ENCODE results near the gene PPP1R12A. TPM values are rescaled to one million over a fixed set of nuclear protein-coding genes. Genes with fewer than 3 reads are reported as not detected.

Gene PPP1R12A
- total RNA-seq, 2 donors from 2014 or later, result 64.3 to 70.7 TPM

DNA sequence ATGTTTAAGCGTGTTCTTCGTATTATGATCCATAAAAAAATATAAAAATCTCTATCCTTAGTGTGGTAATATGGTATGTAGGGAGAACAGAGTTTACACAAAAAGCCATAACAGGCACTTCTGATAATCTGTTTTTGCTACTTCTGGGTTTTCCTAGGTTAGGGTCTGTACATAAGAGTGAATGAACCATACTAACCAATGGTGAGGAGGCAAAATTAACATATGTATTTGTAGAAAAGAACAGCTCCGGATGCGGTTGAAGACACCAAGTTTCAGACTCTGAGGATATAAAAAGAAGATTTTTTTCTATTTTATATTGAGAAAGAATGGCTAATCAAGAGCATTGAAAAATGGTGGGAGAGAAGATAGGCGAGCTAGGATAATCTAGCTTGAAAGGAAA is 40.2 kb upstream of the PPP1R12A start:
- no peak overlapping the region for H3K27ac ChIP-seq
- TF ChIP-seq, protein P1, sequence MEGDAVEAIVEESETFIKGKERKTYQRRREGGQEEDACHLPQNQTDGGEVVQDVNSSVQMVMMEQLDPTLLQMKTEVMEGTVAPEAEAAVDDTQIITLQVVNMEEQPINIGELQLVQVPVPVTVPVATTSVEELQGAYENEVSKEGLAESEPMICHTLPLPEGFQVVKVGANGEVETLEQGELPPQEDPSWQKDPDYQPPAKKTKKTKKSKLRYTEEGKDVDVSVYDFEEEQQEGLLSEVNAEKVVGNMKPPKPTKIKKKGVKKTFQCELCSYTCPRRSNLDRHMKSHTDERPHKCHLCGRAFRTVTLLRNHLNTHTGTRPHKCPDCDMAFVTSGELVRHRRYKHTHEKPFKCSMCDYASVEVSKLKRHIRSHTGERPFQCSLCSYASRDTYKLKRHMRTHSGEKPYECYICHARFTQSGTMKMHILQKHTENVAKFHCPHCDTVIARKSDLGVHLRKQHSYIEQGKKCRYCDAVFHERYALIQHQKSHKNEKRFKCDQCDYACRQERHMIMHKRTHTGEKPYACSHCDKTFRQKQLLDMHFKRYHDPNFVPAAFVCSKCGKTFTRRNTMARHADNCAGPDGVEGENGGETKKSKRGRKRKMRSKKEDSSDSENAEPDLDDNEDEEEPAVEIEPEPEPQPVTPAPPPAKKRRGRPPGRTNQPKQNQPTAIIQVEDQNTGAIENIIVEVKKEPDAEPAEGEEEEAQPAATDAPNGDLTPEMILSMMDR (IDR thresholded peaks at IDR 0.05), result no peak
- H3K4me3 ChIP-seq, result no peak overlapping the region
- no peaks in the 10 kb centered on the region for H3K27me3 ChIP-seq
- no peak for DNase-seq (ENCODE audit: low spot score)
- H3K9me3 ChIP-seq, result no peaks in the 10 kb centered on the region
- H3K4me1 ChIP-seq, result no peaks in the 10 kb centered on the region
- no peaks in the 10 kb centered on the region for H3K36me3 ChIP-seq

DNA sequence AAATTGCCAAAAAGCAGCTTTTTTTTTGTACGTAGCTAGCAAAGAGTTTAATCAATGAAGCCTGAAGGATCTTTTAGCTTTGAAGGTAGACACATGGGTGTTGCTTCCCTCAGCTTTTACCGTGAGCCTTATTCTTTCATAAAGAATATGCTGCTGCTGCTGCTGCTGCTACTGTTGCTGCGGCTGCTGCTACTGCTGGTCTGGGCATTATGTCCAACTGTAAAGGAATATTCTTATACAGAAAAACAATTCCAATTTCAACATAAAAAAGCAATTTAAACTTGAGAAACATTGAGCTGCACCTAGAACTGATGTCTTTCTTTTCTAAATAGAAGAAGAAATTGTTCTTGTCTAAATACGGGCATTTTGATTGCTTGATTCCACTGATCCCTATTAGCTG is 38.9 kb upstream of the PPP1R12A start:
- no peak for DNase-seq (ENCODE audit: low spot score)
- no peak overlapping the region for H3K27ac ChIP-seq

DNA sequence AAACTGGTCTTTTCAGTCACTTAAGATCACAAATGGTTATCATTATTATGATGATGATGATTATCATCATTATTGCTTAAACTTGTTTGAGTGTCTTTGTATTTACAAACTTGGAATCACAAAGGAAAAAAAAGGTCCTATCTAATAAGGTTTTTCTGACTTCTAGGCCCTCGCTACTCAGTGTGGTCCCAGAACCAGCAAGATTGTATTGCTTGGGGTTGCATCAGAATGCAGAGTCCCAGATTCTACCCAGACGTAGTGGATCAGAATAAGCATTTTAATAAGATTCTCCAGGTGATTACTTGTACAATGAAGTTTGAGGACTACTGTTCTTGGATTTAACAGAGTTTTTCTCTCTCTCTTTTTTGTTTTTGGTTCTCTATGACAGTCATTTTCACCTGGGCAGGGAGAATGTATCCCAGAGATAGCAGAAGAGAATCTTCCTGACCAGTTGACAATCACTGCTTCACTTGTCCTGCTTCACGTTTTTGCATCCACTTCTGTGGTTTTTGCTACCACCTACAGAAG is 29.3 kb upstream of the PPP1R12A start:
- H3K9me3 ChIP-seq, result no peaks in the 10 kb centered on the region
- H3K27me3 ChIP-seq, result no peaks in the 10 kb centered on the region
- H3K4me1 ChIP-seq, result peaks cover 0 to 6% of the 10 kb centered on the region in 2 donors
- no peak overlapping the region for H3K4me3 ChIP-seq
- TF ChIP-seq, protein P1 (IDR thresholded peaks at IDR 0.05), result no peak
- H3K36me3 ChIP-seq, result no peaks in the 10 kb centered on the region
- no peak overlapping the region for H3K27ac ChIP-seq
- DNase-seq (ENCODE audit: low spot score), result no peak

More for the DNA sequence above, 38.9 kb upstream of the PPP1R12A start:
- TF ChIP-seq, protein P1 (IDR thresholded peaks at IDR 0.05), result no peak
- Histone ChIP-seq H3K4me3 (no peak overlapping the region), H3K9me3 (no peaks in the 10 kb centered on the region), H3K4me1 (no peaks in the 10 kb centered on the region), H3K27me3 (no peaks in the 10 kb centered on the region), H3K36me3 (no peaks in the 10 kb centered on the region)

DNA sequence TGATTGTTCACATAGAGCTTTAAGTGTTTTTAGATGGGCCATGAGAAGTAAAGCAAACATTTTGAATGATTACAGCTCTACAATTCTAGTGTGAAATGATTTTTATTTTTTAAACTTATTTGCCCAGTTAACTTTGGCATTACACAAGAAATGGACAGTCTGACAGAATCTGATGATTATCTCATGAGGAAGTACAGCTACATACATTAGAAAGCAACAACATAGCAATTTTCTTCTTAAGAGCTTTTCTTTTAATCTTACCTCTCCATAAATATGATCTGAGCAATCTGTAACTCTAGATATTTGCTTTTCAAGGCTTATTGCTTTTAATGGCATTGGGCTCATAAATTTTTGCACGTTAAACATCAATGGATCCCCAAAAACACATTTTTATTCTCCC is 26.5 kb upstream of the PPP1R12A start:
- Histone ChIP-seq H3K4me1 (peaks cover 0 to 6% of the 10 kb centered on the region in 2 donors), H3K27ac (no peak overlapping the region), H3K4me3 (no peak overlapping the region), H3K36me3 (no peaks in the 10 kb centered on the region), H3K9me3 (no peaks in the 10 kb centered on the region), H3K27me3 (no peaks in the 10 kb centered on the region)
- DNase-seq (ENCODE audit: low spot score), result no peak
- TF ChIP-seq, protein P1 (IDR thresholded peaks at IDR 0.05), result no peak

DNA sequence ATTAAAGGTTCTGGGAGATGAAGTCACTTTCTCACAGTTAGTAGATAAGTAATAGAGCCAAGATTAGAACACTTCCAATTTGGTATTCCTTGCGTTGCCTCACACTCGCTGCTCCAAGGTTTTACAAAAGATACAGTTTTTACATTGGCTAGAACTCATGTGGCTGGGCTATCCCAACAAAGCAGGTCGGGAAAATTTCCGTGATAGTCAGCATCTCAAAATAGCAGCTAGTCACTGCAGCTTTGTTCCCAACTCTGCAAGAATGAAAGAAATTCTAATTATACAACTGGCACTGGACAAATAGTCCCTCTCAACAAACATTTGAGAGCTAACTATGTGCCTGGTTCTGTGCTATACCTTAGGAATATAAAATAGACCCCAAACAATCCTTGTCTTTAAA is 24.6 kb upstream of the PPP1R12A start:
- TF ChIP-seq, protein P1 (IDR thresholded peaks at IDR 0.05), result no peak
- Histone ChIP-seq H3K27ac (no peak overlapping the region), H3K9me3 (peaks cover 0 to 15% of the 10 kb centered on the region in 2 donors), H3K36me3 (no peaks in the 10 kb centered on the region), H3K27me3 (no peaks in the 10 kb centered on the region), H3K4me3 (no peak overlapping the region), H3K4me1 (peaks cover 0 to 6% of the 10 kb centered on the region in 2 donors)
- no peak for DNase-seq (ENCODE audit: low spot score)

DNA sequence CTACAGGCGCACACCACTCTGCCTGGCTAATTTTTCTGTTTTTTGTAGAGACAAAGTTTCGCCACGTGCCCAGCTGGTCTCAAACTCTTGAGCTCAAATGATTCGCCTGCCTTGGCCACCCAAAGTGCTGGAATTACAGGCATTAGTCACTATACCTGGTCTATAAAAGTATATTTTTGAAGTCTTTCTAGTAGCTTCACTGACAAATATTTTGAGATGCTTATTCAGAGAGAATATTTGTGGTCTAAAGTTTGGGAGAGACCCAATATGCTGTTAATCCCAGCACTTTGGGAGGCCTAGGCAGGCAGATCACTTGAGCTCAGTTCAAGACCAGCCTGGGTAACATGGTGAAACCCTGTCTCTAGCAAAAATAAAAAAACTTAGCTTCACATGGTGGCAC is 22.0 kb upstream of the PPP1R12A start:
- Histone ChIP-seq H3K9me3 (peaks cover 0 to 19% of the 10 kb centered on the region in 2 donors), H3K4me1 (peaks cover 0 to 6% of the 10 kb centered on the region in 2 donors), H3K27me3 (no peaks in the 10 kb centered on the region), H3K4me3 (no peak overlapping the region), H3K27ac (no peak overlapping the region), H3K36me3 (no peaks in the 10 kb centered on the region)
- TF ChIP-seq, protein P1 (IDR thresholded peaks at IDR 0.05), result no peak
- DNase-seq (ENCODE audit: low spot score), result no peak
